ENCODE data around the gene SOX18.

The SOX18 gene

DNA sequence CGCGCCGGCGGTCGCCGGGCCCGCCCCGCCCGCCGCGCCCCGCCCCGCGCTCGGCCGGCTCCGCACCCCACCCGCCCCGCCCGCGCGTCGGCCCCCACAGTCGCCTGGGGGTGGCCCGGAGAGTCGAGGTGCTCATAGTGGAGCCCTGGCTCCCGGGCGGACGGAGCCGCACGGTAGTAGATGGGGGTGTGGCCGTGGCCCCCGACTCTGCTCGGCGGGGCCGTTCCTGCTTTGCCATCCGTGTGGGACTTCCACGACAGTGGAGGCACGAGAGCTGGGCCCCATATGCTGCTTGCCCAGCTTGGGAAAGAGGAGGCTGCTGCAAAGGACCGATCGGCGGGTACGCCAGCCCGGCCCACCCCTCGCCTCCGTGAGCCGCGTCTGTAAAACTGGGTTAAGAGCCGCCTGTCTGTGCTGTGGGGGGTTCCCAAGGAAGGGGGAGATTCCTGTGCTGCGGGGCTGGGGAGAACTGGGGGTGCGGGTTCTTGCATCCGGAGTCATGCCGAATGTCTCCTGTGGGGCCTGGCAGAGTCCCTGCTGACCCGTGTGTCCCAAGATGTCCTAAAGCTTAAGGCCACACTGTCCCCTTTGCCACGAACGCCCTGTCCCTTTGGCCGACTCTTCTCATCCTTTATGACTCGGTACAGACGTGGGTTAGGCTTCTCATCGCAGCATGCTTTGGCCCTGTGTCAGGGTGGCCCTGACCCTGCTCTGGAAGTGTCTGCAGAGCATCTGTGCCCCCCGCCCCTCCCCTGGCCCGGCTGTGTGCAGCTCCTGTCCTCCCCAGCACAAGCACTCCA lies 30.8 kb upstream of the SOX18 start, which contains the start of gene OPRL1:
OPRL1 (plus strand) TSS at position 70 of the 800 bp plus-strand sequence. CDS start 12,639 bp downstream, outside the sequence.
- no peak for DNase-seq (ENCODE audit: low read depth)

DNA sequence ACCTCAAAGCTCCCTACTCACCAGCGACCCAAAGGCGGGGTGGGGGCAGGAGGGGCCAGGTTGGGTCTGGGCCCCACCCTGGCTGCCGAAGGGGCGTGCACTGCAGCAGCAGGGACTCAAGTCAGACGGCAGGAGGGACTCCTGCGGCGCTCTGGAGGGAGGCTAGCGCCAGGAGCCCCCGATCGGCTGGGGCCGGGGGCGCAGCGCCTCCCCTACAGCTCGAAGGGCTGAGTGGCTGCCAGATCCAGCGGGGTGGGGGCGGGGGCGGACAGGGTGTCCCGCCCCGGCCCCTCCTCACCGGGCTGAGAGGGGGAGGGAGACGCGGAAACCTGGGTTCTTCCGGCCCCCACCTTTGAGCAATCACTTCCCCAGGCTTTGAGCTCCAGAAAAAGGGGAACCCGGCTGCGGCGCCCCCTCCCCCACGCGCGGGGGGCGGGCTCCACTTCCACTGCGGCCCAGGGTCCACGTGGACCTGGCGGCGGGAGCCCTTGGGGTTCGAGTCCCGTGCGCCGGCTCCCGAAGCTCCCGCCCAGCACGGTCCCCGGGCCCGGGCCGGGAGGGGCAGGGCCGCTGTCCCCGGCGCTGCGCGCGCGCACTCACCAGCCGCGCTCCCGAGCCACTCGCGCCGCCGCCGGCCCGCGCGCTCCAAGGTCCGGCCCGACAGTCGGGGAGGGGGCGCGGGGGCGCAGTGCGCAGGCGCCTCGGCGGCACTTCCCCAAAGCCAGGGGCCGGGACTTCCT lies 30.0 kb upstream of the SOX18 start, which contains the start of gene RGS19:
RGS19 (minus strand) TSS at position 246 of the 740 bp plus-strand sequence. CDS start 2,632 bp downstream, outside the sequence.
- peak; percentile 74 for DNase-seq (ENCODE audit: low read depth)

DNA sequence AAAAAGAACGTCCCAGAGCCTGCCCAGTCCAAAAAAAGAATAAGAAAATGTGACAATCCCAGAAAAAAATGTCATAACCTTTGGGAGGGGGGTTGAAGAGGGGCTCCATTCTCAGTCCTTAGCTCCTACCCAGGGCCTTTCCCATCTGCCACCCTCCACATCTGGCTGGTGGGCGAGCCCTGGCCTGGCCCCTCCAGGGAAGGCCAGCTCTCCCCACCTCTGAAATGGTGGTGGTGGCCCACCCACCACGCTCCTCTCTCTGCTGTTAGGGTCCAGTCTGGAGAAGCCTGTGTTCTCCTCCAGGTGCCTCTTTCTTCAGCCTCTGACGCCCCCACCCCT lies 29.5 kb upstream of the SOX18 start:
- DNase-seq (ENCODE audit: low read depth), result no peak

DNA sequence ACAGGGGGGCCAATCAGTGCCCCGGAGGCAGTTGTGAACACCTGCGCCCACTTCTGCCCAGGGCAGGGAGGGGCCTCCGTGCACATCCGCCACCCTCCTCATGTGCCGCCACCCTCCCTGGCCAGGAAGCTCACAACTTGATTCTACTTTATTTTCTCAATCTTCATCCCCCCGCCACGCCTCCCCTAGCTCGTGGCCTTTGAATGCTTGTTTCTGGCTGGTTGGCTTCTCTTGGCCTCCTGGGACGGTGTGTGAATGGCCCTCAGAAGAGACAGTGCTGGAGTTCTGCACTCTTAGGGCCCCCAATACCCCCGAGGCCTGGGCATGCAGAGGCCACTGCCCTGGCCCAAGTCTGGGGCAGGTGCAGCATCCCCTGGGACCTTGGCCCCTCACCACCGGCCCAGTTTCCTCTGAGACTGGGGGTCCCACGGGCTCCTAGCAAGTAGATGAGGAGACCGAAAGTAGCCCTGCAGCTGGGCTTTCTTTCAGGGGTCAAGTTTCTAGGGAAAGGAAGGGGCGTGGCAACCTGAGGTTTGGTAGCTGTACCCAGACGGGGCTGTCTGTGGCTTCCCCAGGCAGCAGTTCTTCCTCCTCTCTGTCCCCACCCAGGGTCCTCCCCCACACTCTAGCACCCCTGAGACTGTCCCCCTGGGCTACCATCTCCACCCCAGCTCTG lies 28.6 kb upstream of the SOX18 start:
- no peak for DNase-seq (ENCODE audit: low read depth)

DNA sequence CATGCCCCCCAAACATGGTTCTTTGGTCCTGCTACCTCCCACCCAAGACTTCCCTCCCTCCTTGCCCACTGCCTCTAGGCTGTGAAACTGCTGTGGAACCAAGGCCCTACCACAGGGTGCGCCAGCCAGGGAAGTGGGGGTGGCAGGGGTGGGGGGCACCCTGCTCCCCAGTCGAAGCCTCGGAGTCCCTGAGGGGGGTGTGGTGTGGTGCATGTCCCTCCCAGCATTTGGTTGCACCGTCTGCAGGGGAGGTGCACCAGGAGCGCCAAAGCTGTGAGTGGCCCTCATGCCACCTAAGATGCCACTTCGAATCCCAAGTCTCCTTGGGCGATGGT lies 28.1 kb upstream of the SOX18 start:
- no peak for DNase-seq (ENCODE audit: low read depth)

DNA sequence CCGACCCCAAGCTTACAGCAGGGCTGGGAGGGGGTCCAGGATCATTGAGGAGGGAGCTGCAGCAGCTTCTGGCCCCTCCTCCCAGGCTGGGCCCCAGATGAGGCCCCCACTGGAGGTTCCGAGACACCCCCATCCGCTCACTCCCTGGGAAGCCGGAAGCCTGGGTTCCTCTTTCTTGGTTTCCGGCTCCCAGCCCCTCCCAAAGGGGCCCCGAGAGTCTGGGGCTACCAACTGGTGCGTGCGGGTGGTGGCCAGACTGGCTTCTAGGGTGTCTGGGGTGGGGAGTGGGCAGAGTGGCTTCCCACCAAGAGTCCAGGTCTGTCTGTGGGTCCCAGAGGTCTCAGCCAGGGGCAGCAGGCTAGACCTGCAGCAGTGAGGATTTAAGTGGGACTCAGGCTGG lies 27.7 kb upstream of the SOX18 start:
- no peak for DNase-seq (ENCODE audit: low read depth)

DNA sequence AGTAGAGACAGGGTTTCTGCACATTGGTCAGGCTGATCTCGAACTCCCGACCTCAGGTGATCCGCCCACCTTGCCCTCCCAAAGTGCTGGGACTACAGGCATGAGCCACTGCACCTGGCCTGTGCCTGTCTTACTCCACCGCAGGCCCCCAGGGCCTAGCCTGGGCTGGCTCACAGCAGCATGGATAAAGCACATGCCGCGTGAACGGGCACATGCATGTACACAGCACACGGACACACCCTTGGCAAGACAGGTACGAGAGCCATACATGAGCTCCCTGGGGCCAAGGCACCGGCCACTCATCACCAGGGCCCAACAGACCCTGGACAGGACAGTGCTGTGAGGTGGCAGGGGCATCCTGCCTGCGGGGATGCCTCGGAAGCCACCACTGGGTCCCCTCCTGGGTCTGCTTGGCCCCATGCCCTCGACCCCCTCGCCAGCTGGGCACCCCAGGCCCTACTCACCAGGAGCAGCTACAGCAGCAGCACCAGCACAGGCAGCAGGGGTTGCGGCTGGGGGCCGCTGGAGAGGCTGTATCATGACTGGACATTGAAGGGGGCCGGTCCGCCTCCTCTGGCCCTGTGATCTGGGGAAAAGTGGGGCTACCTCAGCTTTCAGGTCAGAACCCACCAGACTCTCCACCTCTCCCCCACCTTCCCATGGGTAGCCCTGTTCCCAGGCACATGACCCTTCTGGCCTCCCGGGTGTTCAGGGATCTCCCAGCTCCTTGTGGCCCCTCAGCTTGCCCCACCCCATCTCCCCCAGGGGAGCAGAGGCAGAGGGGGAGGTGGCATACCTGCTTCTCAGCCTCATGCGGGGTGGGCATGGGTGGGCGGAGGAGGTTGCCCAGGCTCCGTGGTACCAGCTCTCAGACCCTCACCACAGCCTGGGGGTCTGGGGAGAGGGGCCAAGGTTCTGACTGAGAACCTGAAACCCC lies 26.9 kb upstream of the SOX18 start:
- no peak for DNase-seq (ENCODE audit: low read depth)

DNA sequence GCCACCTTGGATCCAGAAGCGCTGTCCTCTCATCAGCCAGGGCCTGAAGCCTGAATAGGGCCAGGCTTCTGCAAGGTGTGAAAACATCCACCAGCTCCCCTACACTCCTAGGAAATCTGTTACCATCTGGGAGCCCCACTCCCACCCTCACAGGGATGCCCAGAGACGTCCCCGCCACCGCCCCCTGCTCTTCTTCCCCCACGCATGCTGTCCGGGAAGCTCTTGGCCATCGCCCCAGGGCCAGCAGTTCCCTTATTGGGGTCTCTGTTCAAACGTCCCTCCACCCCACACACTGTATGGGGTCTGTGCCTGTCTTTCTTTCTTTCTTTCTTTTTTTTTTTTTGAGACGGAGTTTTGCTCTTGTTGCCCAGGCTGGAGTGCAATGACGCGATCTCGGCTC lies 26.1 kb upstream of the SOX18 start:
- DNase-seq (ENCODE audit: low read depth), result no peak

DNA sequence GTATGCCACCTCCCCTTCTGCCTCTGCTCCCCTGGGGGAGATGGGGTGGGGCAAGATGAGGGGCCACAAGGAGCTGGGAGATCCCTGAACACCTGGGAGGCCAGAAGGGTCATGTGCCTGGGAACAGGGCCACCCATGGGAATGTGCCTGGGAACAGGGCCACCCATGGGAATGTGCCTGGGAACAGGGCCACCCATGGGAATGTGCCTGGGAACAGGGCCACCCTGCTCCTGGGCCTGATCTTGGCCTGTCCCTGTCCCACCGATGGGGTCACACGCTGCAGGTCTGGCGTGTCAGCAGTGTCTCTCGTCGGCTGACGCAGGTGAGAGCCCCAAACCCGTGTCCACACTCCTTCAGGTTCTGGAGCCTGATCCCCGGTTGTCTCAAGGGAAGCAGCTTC lies 25.5 kb upstream of the SOX18 start:
- DNase-seq (ENCODE audit: low read depth), result no peak

DNA sequence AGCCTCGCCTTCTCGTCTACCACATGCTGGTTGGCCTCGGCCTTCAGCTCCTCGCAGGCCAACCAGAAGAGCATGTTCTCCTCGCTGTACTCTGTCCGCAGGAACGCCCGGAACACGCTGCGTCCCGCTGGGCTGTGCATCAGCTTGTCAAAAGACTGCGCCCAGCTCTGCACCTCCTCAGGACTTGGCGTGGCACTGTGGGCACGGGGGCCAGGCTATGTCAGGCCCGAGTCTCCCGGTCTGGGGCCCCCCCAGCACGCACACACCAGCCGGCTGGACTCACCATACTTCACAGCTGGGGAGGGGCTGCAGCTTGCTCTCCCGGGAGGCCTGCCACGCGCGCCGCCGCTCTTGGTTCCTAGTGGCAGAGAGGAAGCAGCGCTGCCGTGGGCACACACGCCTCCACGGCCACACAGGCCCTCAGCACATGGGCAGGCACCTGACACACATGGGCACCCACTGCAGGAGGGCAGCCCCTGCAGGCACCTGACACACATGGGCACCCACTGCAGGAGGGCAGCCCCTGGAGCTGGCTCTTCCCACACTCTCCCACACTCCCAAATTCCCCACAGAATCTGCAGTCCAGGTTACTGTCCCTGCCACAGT lies 24.8 kb upstream of the SOX18 start:
- no peak for DNase-seq (ENCODE audit: low read depth)

DNA sequence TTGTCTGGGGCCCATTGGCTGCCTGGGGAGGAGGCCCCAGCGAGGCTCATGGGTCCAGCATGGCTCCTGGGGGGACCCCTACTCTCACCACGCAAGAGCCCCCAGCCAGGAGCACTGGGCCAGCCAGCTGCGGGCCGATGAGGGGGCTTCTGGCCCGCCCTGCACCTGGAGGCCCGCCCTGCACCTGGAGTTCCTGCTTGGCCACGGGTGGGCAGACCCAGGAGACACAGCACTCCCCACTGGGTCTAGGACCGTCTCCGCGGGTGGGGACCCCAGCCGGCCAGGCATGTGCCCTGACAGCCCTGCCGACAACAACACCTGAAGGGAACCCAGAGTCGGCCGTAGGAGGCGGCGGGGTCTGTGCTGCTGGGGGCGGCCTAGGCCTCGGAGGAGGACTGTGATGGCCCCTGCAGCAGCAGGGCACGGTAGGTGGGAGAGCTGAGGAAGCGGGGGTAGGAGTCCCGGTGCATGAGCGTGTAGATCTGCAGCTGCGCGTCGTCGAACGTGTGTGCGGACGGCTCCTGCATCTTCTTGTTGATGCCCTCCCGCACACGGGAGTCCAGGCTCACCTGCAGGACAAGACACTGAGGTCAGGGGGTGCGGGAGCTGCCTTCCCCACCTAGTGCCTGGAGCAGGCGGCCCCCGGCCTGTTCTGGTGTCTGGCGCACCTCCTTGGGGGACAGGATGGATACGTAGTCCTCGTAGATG lies 24.2 kb upstream of the SOX18 start:
- no peak for DNase-seq (ENCODE audit: low read depth)

DNA sequence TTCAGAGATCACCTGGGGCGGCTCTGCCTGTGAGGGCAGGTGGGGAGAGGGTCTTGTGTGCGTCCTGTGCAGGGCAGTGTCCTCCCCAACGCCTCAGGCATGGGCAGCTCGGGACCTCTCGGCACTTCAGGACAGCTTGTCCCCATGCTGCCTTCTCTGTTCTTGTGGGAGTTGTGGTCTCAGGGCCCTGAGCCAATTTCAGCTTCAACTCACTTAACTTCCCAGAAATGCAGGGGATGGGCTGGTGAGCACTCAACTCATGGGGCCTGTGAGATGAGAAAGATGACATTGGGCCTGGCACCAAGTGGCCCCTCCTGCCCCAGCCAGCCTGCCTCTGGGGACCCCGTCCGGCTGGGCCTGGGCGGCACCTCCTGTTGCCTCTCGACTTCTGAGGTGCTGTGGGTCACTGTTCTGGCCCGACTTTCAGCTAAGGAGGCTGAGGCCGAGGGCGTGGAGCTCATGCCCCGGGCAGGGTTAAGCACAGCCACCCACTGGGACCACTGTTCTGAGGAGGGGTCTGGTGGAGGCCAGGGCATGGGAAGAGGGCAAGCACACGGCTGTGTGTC lies 23.1 kb upstream of the SOX18 start:
- DNase-seq (ENCODE audit: low read depth), result no peak

DNA sequence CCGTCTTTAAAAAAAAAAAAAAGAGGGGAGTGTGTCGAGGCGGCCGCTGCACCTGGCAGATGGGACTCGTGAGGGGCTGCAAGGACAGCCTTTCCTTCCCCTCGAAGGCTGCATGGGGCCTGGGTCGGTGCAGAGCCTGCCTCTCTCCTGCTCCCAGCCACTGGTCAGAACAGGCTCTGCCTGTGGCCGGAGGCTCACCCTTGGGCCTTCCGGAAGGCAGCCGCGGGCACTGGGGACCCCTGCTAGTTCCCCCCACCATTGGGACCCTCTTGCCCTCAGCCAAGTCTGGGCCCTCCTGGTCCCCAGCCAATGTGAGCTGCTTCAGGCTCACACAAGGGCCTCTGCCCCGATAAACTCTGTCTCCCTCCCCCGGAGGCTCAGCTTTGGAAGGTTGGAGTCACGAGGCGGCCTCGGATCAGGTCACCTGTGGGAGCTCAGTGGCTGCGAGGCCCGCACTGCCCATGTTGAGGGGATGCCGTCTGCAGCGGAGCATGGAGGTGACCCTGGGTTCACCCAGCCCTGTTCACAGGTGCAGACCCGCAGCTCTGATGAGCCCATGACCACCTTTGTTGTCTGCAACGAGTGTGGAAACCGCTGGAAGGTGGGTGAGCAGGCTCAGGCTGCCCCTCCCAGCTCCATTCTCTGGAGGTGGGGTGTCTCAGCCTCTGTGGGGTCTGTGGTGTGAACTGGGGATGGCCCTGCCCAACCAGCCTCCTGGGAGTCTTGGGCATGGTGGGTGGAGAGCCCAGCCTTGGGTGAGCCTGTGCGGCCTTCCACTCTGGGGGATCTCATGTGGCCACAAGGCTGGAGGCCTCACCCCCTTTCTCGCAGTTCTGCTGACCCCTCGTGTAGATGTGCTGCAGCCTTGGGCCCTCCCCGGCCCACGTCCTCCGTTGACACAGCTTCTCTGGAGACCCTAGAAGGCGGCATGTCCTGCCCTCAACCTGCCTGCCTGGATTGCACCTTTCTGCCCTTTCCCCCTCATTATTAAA lies 22.2 kb upstream of the SOX18 start:
- no peak for DNase-seq (ENCODE audit: low read depth)

DNA sequence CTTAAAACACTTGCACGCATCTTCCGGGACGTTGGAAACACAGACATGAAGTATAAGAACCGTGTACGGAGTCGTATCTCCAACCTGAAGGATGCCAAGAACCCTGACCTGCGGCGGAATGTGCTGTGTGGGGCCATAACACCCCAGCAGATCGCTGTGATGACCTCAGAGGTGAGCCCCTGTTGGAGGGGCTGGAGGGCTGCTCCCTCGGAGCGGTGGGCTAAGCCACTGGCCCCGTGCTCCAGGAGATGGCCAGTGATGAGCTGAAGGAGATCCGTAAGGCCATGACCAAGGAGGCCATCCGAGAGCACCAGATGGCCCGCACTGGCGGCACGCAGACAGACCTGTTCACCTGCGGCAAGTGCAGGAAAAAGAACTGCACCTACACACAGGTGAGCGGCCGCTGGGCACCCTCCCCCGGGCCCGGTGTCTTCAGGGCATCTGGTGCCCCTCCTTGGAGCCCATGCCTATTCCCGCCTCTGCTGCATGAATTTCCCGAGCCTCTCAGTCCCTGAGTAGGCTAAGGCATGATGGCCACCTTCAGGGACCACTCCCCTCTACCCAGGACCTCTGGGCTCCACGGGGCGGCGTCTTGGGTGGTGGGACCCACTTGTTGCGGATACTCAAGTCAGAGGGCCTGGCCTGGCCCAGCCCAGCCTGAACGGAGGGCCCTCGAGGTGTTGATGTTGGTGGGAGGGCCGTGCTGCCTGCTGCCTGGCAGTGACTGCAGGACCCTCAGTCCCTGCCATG lies 21.0 kb upstream of the SOX18 start:
- no peak for DNase-seq (ENCODE audit: low read depth)

DNA sequence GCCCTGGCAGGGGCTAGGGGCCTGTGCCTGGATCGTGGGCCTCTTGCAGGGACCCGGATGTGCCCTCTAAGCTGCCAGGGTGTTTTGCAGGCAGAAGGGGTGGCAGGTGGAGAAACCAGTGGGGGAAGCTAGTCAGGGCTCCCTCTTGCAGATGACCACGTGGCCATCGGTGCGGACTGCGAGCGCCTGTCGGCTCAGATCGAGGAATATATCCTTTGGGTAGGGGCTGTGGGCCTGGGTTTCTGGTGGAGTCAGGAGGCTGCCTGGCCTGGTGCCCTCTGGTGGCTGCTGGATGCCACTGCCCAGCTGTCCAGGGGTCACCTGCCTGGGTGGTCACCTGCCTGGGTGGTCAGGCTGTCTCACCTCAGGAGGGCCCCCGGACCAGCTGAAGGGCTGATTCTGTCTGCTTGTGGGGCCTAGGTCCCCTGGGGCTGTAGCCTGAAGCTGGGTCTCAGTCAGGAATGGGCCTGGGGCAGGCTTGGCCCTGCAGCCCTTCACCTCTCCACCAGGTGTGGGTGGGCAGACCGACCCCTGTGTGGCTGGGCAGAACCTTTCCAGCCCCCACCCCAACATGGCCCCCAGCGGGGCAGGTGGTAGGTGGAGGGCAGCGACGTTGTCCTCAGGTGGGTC lies 20.3 kb upstream of the SOX18 start:
- no peak for DNase-seq (ENCODE audit: low read depth)

DNA sequence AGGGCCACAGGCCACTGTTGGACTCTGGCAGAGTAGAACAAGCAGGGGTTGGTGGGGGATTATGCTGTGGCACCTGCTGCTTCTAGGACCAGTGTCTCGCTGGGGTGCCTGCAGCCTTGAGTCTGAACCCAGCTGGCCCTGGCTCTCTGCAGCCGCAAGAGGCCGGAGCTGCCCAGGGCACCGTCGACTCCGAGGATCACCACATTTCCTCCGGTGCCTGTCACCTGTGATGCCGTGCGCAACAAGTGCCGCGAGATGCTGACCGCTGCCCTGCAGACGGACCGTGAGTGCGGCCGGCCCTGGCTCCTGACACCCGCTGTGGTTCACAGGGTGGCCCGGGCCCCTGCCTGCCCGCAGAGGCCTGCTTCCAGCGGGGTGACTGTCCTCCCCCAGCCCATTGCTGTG lies 19.8 kb upstream of the SOX18 start:
- no peak for DNase-seq (ENCODE audit: low read depth)

DNA sequence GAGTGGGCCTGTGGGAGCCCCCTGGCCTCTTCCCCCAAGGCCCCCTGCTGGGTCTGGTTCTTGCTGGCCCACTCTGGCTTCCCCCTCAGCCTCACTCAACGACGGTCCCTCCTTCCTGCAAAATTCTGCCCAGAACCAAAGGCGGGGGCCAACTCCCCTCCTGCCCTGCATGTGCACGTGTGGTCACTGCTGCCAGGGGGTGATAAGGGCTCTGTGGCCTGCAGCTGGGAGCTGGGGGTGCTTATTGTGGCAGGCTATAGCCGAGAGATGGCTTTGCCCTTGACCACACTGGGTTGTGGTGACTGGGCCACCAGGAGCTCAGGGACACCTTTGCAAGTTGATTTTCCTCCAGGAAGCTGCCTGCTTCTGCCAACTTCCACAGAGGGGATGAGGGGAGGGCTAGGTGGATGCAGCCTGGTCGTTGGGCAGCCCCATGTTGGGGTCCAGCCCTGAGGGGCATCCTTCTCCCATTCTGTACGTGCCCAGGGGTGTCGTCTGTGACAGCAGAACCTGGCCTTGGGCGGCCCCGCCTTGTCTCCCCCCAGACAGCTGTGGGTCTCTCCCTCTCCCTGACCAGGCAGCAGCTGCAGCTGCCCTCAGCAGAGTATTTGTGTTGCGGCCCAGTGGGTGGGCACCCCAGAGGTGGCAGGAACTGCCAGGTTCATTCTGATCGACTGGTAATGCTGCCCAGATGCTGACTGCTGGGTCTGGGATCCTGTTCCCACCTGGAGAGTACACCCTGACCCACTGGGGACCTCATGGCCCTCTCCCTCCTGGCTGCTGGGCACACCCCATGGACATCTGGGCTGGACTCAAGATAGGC lies 19.2 kb upstream of the SOX18 start:
- DNase-seq (ENCODE audit: low read depth), result no peak

All from activated T-cell treated with anti-CD3 and anti-CD28 coated beads for 48 hours (primary cell).